Calu3 (cell line): ENCODE results near the gene MEF2C. TPM values are rescaled to one million over a fixed set of nuclear protein-coding genes. Genes with fewer than 3 reads are reported as not detected.

Experiments used
- BruUV-seq: library from RNA; stranded (reverse); fragments of 400-500 nt; replicated peaks from 2 replicates; lab custom pipeline; 2021; lab: Mats Ljungman, UMichigan
- CTCF ChIA-PET: fragments of 300-600 bp; sonication (Branson Sonifier 250); formaldehyde crosslinking; loops from one replicate; lab custom pipeline; 2022; ENCODE audit warnings: antibody characterized with exemption; lab: Charles Lee
- DNase-seq: peaks from one replicate; pipeline ENCODE4 v3.0.0; 2022
- H3K27ac Mint-ChIP-seq: one replicate; pipeline ENCODE4 v1.8.0; 2022; ENCODE audit warnings: mixed read lengths; ENCODE audit not compliant: unreplicated experiment
- H3K27me3 Mint-ChIP-seq: one replicate; pipeline ENCODE4 v1.8.0; 2022; ENCODE audit warnings: mixed read lengths; ENCODE audit not compliant: unreplicated experiment
- H3K36me3 Mint-ChIP-seq: one replicate; pipeline ENCODE4 v1.8.0; 2022; ENCODE audit warnings: mild to moderate bottlenecking, moderate library complexity, mixed read lengths; ENCODE audit not compliant: insufficient read depth, unreplicated experiment
- H3K4me1 Mint-ChIP-seq: one replicate; pipeline ENCODE4 v1.8.0; 2022; ENCODE audit warnings: mild to moderate bottlenecking, low read depth, mixed read lengths; ENCODE audit not compliant: unreplicated experiment
- H3K4me3 Mint-ChIP-seq: one replicate; pipeline ENCODE4 v1.8.0; 2022; ENCODE audit warnings: mild to moderate bottlenecking, low read depth, moderate library complexity, mixed read lengths; ENCODE audit not compliant: unreplicated experiment
- H3K9me3 Mint-ChIP-seq: one replicate; pipeline ENCODE4 v1.8.0; 2022; ENCODE audit warnings: low read depth, mixed read lengths; ENCODE audit not compliant: unreplicated experiment
- intact Hi-C: fragments of 100-400 bp; cut with micrococcal nuclease; formaldehyde crosslinking; loops from one replicate; pipeline ENCODE4 v1.10.0; 2022; ENCODE audit not compliant: unreplicated experiment
- total RNA-seq: library from RNA; stranded (reverse); gene quantifications from 2 replicates; pipeline ENCODE4 v1.2.3, GENCODE V29; 2022
- TF ChIP-seq, protein P1 (sequence below): fragments of 200-600 bp; IDR thresholded peaks from one replicate; pipeline ENCODE4 v1.8.0; 2022; ENCODE audit warnings: antibody characterized with exemption; ENCODE audit not compliant: unreplicated experiment

Gene MEF2C
- total RNA-seq, 1 experiment from 2014 or later = 6.1 TPM

GRCh38 chr5:88895681-88896501, 12.9 kb upstream of the MEF2C start:
- no peaks in the 10 kb centered on the region for H3K36me3 Mint-ChIP-seq
- H3K27me3 Mint-ChIP-seq = no peaks in the 10 kb centered on the region
- no peaks in the 10 kb centered on the region for H3K4me1 Mint-ChIP-seq
- CTCF ChIA-PET = no interaction called here
- no TSS peak for BruUV-seq
- H3K27ac Mint-ChIP-seq = no peak overlapping the region
- H3K9me3 Mint-ChIP-seq = no peaks in the 10 kb centered on the region
- no peak overlapping the region for H3K4me3 Mint-ChIP-seq
- intact Hi-C loops = no loop called here
- TF ChIP-seq, protein P1, sequence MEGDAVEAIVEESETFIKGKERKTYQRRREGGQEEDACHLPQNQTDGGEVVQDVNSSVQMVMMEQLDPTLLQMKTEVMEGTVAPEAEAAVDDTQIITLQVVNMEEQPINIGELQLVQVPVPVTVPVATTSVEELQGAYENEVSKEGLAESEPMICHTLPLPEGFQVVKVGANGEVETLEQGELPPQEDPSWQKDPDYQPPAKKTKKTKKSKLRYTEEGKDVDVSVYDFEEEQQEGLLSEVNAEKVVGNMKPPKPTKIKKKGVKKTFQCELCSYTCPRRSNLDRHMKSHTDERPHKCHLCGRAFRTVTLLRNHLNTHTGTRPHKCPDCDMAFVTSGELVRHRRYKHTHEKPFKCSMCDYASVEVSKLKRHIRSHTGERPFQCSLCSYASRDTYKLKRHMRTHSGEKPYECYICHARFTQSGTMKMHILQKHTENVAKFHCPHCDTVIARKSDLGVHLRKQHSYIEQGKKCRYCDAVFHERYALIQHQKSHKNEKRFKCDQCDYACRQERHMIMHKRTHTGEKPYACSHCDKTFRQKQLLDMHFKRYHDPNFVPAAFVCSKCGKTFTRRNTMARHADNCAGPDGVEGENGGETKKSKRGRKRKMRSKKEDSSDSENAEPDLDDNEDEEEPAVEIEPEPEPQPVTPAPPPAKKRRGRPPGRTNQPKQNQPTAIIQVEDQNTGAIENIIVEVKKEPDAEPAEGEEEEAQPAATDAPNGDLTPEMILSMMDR = no peak
- DNase-seq = no peak

- Mint-ChIP-seq H3K4me3 (no peak overlapping the region), H3K4me1 (peaks cover 14% of the 10 kb centered on the region), H3K9me3 (no peaks in the 10 kb centered on the region), H3K36me3 (peaks cover 10% of the 10 kb centered on the region), H3K27me3 (no peaks in the 10 kb centered on the region), H3K27ac (no peak overlapping the region)
- DNase-seq = no peak
- intact Hi-C loops = no loop called here
- no TSS peak for BruUV-seq
- CTCF ChIA-PET = interaction anchor here (1.2 kb wide), 1 partner anchor 9 kb away, joined by 5 read pairs; no protein-coding TSS in a partner anchor
- TF ChIP-seq, protein P1 = no peak
Observed at GRCh38 chr5:88892669-88893068, 9.7 kb upstream of the MEF2C start.

DNA sequence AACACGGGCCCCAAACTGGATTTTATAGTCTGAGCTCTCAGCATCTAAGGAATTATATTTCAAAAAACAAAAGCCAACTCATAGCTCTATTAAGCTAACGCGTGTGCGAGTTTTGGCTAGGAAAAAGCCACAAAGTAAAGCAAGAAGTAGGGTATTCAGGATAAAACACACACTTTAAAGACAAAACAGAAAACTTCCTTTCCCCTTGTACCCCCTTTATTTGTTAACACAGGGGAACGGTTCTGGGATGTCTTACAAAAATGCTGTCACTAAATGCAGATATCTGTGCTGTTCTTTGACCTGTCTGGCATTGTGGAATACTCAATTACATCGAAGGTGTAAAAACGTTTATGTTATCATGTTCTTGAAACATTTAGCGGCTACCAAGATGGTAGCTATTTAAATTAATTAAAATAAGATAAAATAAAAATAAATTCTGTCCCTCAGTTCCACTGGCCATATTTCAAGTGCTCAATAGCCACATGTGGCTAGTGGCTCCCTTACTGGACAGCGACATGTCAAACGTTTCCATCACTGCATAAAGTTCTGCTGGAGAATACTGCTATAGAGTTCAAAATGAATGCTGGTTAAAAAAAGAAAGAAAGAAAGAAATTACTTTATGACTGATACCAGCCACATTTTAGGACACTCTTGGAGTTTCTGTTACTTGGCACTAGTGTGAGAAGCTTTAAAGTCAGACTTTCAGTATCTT, 7.2 kb upstream of the MEF2C start:
- H3K4me3 Mint-ChIP-seq = peak overlapping the region; percentile 99
- BruUV-seq = no TSS peak
- intact Hi-C loops = no loop called here

More for the DNA sequence above, 7.2 kb upstream of the MEF2C start:
- Mint-ChIP-seq H3K27me3 (no peaks in the 10 kb centered on the region), H3K4me1 (peaks cover 14% of the 10 kb centered on the region), H3K9me3 (no peaks in the 10 kb centered on the region), H3K36me3 (peaks cover 10% of the 10 kb centered on the region), H3K27ac (peak overlapping the region; percentile 65)
- CTCF ChIA-PET = no interaction called here
- DNase-seq = no peak
- TF ChIP-seq, protein P1 = no peak
